GM12875 (cell line): ENCODE measurements around the gene C11orf58.

Experiments used
- H3K4me3 ChIP-seq: one replicate; pipeline ENCODE4 v1.5.1; 2011; ENCODE audit warnings: low read depth, low read length, control low read depth
- CTCF ChIP-seq: IDR thresholded peaks from 2 replicates; pipeline ENCODE4 v1.5.1; 2011; ENCODE audit warnings: low read depth, mild to moderate bottlenecking, control low read depth, inconsistent platforms, low read length, moderate library complexity, borderline replicate concordance; ENCODE audit not compliant: insufficient read depth

The C11orf58 gene

DNA sequence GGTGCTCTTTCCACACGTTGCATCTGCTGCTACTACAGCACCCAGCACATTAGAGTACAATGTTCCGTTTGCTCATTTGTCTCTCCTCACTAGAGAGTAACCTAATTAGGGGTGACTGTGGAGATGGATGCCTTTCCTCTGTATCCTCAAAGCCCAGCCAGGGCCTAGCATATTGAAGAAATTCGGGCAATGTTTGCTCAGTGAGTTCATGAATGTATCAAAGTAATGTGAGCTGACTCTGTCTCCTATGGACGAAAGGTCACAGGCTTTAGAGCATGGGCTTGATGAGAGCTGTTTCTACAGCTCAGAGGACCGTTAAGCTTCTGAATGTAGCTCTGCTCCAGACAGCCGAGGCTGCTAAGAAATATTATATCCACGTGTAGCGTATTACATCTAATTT, 67.5 kb downstream of the C11orf58 start:
- H3K4me3 ChIP-seq: no peak overlapping the region
- TF ChIP-seq CTCF: no peak

DNA sequence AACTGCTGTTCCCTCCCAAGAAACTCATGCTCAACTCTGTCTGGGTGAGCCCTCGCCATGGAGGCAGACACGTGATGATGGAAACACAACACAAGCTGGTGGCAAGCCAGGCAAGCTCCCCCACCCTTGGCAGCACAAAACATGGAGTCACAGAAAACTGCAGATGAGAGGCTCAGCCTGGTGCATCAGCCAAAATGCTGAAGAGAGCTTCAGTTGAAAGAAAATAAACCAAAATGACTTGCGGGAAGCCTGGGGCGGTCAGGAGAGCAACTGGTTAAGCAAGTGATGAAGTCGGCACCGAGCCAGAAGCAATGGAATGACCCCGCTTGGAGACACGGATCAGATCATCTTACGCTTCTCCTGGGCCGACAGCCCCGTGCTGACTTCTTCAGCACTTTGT, 68.3 kb downstream of the C11orf58 start:
- H3K4me3 ChIP-seq: no peak overlapping the region
- TF ChIP-seq CTCF: no peak

DNA sequence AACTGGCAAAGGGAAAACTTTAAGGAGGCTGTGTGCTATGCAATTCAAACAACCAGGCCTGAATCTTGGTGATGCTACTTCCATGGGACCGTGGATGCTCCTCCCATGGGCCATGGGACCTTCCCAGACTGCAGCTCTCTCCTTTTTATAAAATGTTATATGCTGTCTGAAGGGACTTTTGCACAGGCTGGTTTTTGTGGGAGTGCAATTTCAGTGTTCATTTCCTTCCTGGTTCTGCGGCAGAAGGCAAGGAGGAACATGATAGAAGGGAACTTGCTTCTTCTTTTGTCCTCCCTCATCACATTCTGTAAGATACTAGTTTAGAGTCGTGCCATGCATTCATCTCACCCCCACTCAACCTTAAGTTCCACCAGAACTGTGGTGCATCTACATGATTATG, 68.9 kb downstream of the C11orf58 start:
- TF ChIP-seq CTCF: no peak
- H3K4me3 ChIP-seq: no peak overlapping the region
